ENCODE measurements around the gene LIPM.

The LIPM gene

GRCh38 chr10:88802523-88803285, at the start of gene LIPM:
LIPM (plus strand) TSS chr10:88802730; CDS start chr10:88802897, 167 bp downstream.
- no peak for DNase-seq

DNA sequence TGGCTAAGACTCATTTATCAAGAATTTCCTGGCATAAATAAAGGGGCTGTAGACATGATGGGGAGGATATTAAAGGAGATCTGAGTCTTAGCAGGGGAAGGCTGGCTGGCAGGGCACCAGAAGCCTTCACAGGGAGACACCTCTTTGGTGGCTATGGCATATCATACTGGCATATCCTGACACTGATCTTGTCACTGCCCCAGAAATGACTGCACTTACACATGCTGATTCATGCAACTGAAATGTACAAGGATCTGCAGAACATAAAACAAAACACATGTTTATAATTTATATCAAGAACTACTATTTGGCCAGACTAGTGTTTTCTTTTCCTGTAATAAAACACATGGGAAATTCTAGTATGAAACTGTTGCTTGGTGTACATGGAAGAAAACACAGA, 48.2 kb upstream of the LIPM start:
- DNase-seq = no peak

GRCh38 chr10:88755753-88756152, 46.8 kb upstream of the LIPM start:
- no peak for DNase-seq

DNA sequence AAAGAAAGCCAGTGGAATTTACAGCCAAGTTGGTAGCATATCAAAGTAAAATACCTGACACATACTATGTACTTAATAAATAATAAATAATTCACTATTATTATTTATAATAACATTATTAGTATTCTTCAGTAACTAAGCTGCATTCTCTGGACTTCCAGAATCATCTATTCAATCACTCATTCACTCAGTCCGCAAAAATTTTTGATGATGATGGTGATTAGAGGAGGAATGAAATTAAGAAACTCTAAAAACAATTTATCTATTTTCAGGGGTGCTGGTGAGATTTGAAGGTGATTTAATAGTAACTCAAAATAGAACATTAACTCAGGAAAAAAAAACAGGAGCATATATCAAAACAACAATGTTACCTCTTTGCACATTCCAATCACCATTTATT, 45.9 kb upstream of the LIPM start:
- DNase-seq = no peak

DNA sequence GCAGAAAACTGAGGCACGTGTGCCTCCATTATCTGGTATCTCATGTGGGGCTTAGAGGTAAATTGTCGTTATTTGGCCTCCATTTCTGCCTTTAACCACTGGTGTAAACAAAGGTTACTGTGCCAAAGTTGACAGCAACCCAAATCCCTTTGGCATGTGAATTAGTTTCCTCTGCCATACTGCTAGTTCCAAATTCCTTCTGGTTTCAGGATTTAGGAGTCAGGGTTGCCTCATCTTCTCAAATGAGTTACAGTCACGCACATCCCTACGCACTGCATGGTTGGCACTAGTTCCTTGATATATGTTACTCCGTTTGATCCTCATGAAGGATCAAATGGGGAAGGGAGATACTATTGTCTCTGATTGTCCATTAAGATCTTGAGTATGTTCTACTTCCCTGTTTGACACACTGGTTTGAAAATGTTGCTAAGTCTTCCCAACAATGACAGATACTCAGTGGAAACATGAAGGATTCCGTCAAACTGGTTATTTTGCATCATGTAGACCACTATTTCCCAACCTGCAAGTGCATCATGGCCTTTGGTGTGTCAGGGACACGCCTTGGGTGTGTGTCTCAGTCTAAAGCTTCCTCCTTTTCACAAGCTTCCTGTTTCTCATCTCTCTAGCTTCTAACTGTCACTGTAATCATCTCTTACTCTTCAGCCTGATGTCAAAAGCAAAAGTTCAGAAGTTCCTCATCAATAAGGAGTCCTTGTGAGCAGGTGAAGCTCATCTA, 43.0 kb upstream of the LIPM start, which contains the start of gene LIPN:
Gene LIPN (plus strand): TSS at position 655 of the 736 bp plus-strand sequence. CDS start 1,386 bp downstream, outside the sequence.
- peak in 2 of 14 donors; percentile 1 to 3 for DNase-seq

- DNase-seq = no peak
These were observed 39.6 kb upstream of the LIPM start for GRCh38 chr10:88762906-88763305.

DNA sequence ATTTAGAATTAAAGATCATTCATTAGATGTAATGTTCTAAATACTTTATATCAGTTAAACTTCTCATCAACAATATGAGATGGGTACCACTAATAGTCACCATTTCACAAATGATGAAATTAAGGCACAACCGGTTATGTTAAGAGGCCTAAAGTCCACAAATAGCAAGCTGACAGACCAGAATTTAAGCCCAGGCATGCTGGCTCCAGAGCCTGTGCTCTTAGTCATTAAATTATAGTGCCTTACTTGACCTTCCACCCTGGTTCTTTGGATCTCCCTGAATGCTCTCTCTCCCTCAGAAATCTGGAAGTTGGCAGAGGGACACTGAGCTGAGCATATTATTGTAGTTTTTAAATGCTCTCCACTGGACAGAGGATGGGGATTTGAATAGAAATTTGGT, 39.1 kb upstream of the LIPM start:
- DNase-seq = no peak

- DNase-seq = no peak
These were observed 38.4 kb upstream of the LIPM start for GRCh38 chr10:88764110-88764509.

GRCh38 chr10:88765816-88766215, 36.7 kb upstream of the LIPM start:
- no peak for DNase-seq

GRCh38 chr10:88769384-88769783, 33.1 kb upstream of the LIPM start:
- no peak for DNase-seq

GRCh38 chr10:88781206-88781605, 21.3 kb upstream of the LIPM start:
- no peak for DNase-seq

DNA sequence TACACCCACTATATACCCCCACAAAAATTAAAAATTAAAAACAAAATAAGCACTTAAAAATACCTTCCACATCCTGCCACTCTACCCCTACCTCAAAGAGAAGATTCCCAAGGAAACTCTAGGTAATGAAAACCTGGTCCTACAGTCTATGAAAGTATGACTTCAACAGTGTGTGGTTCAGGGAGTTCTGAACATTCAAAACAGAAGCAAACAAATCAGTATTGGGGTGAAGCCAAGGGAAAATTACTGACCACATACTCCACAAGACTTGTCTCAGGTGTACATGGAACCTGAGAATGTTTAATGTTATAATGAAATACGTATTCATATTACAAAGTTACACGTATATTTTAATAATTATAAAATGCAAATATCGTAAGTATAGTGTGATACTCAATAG, 20.3 kb upstream of the LIPM start:
- no peak for DNase-seq

DNA sequence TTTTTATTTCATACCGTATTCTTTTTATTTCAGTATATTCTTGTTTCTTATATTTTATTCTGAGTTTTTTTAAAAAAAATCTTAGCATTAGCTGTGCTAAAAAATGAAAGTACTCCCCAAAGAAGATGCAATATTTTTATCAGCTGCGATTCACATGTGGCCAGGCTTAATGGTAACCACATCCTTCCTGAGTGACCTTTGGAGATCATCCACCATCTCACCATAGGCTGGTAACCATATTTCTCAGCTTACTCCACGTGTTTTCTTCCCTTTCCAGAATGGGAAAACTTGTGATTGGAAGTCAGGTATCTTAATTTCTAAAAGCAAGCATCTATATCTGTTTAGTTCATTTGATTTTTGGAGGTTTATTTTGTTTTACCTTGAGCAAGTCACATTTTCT, 18.8 kb upstream of the LIPM start:
- no peak for DNase-seq

GRCh38 chr10:88786032-88786770, 16.3 kb upstream of the LIPM start:
- no peak for DNase-seq

- no peak for DNase-seq
These were observed 15.1 kb upstream of the LIPM start for GRCh38 chr10:88787463-88787862.

- no peak for DNase-seq
These were observed 13.6 kb upstream of the LIPM start for GRCh38 chr10:88788924-88789323.

DNA sequence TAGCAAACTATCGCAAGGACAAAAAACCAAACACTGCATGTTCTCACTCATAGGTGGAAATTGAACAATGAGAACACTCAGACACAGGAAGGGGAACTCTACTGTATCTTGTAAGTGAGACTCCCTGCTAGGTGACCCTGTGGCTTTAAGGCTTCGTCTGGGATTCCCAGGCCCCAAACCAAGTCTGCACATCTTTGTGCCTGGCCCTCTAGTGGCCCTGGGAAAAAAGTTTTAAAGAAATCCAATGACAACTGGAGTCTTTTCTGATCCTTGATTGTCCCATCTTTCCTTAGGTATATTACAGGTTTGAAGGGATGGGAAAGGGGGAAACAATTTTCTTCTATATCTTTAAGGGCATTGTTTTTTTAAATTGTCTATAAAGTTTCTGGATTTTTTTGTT, 10.6 kb upstream of the LIPM start:
- no peak for DNase-seq

DNA sequence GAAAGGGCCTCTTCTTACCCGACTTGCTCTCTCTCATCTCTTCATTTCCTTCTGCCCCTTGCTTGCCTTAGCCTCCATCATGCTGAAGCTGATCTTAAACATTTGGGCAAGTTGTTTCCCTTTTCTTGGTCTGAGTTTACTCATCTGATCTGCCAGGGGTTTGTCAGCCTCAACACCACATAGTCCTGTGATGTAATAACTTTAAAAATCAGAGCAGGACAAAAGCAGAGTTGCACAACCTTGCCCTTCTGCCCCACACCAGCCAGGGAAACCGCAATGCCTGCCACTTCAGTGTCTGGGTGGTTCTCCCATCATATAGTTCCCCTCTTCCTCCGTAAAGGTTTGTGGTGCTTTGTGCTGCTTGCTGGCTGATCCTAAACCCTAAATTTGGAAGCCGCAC, 9.9 kb upstream of the LIPM start:
- DNase-seq = peak in 8 of 14 donors; percentile 4 to 47 (median 26)

GRCh38 chr10:88793712-88794299, 8.7 kb upstream of the LIPM start:
- DNase-seq = no peak

DNA sequence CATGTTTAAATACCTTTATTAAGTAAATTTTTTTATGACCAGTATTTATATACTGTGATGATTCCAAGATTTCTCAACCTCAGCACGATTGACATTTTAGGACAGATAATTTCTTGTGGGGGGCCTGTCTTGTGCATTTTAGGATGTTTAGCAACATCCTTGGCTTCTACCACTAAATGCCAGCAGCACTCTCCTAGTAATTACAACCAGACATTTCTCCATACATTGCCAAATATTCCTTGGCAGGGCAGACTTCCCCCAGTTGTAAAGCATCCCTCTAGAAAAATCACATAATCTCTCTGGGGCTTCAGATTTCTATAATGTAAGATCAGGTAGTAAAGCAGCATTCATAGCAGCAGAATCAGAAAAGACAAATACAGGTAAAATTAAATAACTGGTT, 7.8 kb upstream of the LIPM start:
- no peak for DNase-seq

- peak in 1 of 14 donors; percentile 72 for DNase-seq
These were observed 2.1 kb upstream of the LIPM start for GRCh38 chr10:88800152-88801125.

- no peak for DNase-seq
These were observed 1.1 kb downstream of the LIPM start for GRCh38 chr10:88803641-88804040.

Data from C1 segment of cervical spinal cord (tissue), 14 donors.